ENCODE results near the gene ALDH3A1. TPM values are rescaled to one million over a fixed set of nuclear protein-coding genes. Genes with fewer than 3 reads are reported as not detected.

Gene ALDH3A1
- total RNA-seq, 1 experiment from 2014 or later, result 0.38 TPM

- no peak overlapping the region for H3K27ac Mint-ChIP-seq (ENCODE audit: unreplicated experiment)
- no peaks in the 10 kb centered on the region for H3K27me3 Mint-ChIP-seq (ENCODE audit: unreplicated experiment)
- BruUV-seq (replicated peaks), result no TSS peak
- CTCF ChIA-PET, result no interaction called here
- H3K4me3 Mint-ChIP-seq (ENCODE audit: low read depth, unreplicated experiment), result no peak overlapping the region
- H3K4me1 Mint-ChIP-seq (ENCODE audit: low read depth, unreplicated experiment), result no peaks in the 10 kb centered on the region
- intact Hi-C loops (cut with micrococcal nuclease; ENCODE audit: unreplicated experiment), result no loop called here
- TF ChIP-seq CTCF (IDR thresholded peaks at IDR 0.05; ENCODE audit: unreplicated experiment), result no peak
- no peak for DNase-seq
- no peaks in the 10 kb centered on the region for H3K9me3 Mint-ChIP-seq (ENCODE audit: low read depth, unreplicated experiment)
- no peaks in the 10 kb centered on the region for H3K36me3 Mint-ChIP-seq (ENCODE audit: insufficient read depth, unreplicated experiment)
Measured at GRCh38 chr17:19703106-19703827, 44.8 kb downstream of the ALDH3A1 start.

GRCh38 chr17:19702217-19702641 lies 45.9 kb downstream of the ALDH3A1 start:
- no peak overlapping the region for H3K27ac Mint-ChIP-seq (ENCODE audit: unreplicated experiment)

More at GRCh38 chr17:19702217-19702641, 45.9 kb downstream of the ALDH3A1 start:
- Mint-ChIP-seq H3K4me1 (ENCODE audit: low read depth, unreplicated experiment) (no peaks in the 10 kb centered on the region), H3K27me3 (ENCODE audit: unreplicated experiment) (no peaks in the 10 kb centered on the region), H3K36me3 (ENCODE audit: insufficient read depth, unreplicated experiment) (no peaks in the 10 kb centered on the region), H3K4me3 (ENCODE audit: low read depth, unreplicated experiment) (no peak overlapping the region), H3K9me3 (ENCODE audit: low read depth, unreplicated experiment) (no peaks in the 10 kb centered on the region)
- no TSS peak for BruUV-seq (replicated peaks)
- intact Hi-C loops (cut with micrococcal nuclease; ENCODE audit: unreplicated experiment), result no loop called here
- TF ChIP-seq CTCF (IDR thresholded peaks at IDR 0.05; ENCODE audit: unreplicated experiment), result no peak
- DNase-seq, result no peak
- CTCF ChIA-PET, result no interaction called here

Other genes with a start within 250 kb of the ALDH3A1 start
- gene SLC47A1, start 214.4 kb downstream of the ALDH3A1 start, total RNA-seq (2022), result not detected in 2 replicates
- 32.4 and 38.0 TPM in 2 replicates for gene ALDH3A2, start 99.5 kb downstream of the ALDH3A1 start, total RNA-seq (2022)
- gene SLC47A2, start 31.7 kb downstream of the ALDH3A1 start, total RNA-seq (2022), result not detected in 2 replicates
- gene ULK2, start 119.6 kb upstream of the ALDH3A1 start, total RNA-seq (2022), result 4.3 and 4.7 TPM in 2 replicates
- 25.2 and 27.7 TPM in 2 replicates for gene AKAP10, start 229.5 kb upstream of the ALDH3A1 start, total RNA-seq (2022)